ENCODE measurements around the gene CASP3. TPM values are rescaled to one million over a fixed set of nuclear protein-coding genes. Genes with fewer than 3 reads are reported as not detected.

CASP3 gene
- total RNA-seq, 1 experiment from 2014 or later = 65.5 TPM

- no peaks in the 10 kb centered on the region for H3K9me3 ChIP-seq (ENCODE audit: low read depth, low read length, poor library complexity, severe bottlenecking)
- H3K4me1 ChIP-seq (ENCODE audit: insufficient read depth, low read length, poor library complexity, severe bottlenecking) = no peaks in the 10 kb centered on the region
- BruUV-seq (replicated peaks) = no TSS peak
- intact Hi-C loops (cut with micrococcal nuclease; ENCODE audit: unreplicated experiment) = no loop called here
- no peak for TF ChIP-seq CTCF (conservative IDR thresholded peaks at IDR 0.05; ENCODE audit: low read depth, low read length)
- POLR2A ChIA-PET (ENCODE audit: low non-redundant PET) = no interaction called here
- peaks cover 50% of the 10 kb centered on the region for H3K36me3 ChIP-seq (ENCODE audit: insufficient read depth, low read length, poor library complexity, severe bottlenecking)
- no peak overlapping the region for H3K27ac ChIP-seq (ENCODE audit: low read depth, low read length, poor library complexity, severe bottlenecking)
- no peak overlapping the region for H3K4me3 ChIP-seq (ENCODE audit: low read depth, low read length, poor library complexity, severe bottlenecking)
- CTCF ChIA-PET = no interaction called here
- DNase-seq (ENCODE audit: low spot score) = no peak
- H3K27me3 ChIP-seq (replicated peaks; ENCODE audit: insufficient read depth, low read depth, low read length, poor library complexity) = no peaks in the 10 kb centered on the region
Observed at GRCh38 chr4:184694412-184694956, 45.2 kb upstream of the CASP3 start.

DNA sequence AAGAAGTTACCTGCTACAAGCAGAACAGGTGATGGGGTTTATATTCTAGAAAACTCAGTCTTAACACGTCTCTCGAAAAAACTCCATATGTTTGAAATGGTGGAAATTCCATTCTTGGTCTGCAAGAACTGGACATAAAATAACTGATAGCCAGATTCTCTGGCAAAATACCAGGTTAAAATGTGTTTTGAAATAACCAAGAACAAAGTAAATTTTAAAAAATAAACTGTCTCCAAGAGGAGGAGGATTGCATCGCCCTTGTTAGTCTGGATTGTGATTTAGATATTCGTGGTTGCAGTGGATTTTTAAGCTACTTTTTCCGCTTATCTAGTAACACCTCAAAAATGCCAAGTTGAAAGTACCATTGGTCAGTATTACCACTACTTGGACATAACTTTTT is 43.8 kb upstream of the CASP3 start:
- intact Hi-C loops (cut with micrococcal nuclease; ENCODE audit: unreplicated experiment) = no loop called here
- ChIA-PET POLR2A (ENCODE audit: low non-redundant PET) (no interaction called here), CTCF (no interaction called here)
- no peaks in the 10 kb centered on the region for H3K9me3 ChIP-seq (ENCODE audit: low read depth, low read length, poor library complexity, severe bottlenecking)
- no peak for DNase-seq (ENCODE audit: low spot score)
- H3K4me3 ChIP-seq (ENCODE audit: low read depth, low read length, poor library complexity, severe bottlenecking) = no peak overlapping the region
- TF ChIP-seq CTCF (conservative IDR thresholded peaks at IDR 0.05; ENCODE audit: low read depth, low read length) (no peak), EZH2 (IDR thresholded peaks at IDR 0.05; ENCODE audit: borderline replicate concordance, low read depth, low read length, poor library complexity, severe bottlenecking) (no peak)
- peaks cover 5% of the 10 kb centered on the region for H3K4me1 ChIP-seq (ENCODE audit: insufficient read depth, low read length, poor library complexity, severe bottlenecking)
- peaks cover 50% of the 10 kb centered on the region for H3K36me3 ChIP-seq (ENCODE audit: insufficient read depth, low read length, poor library complexity, severe bottlenecking)
- H3K27me3 ChIP-seq (replicated peaks; ENCODE audit: insufficient read depth, low read depth, low read length, poor library complexity) = no peaks in the 10 kb centered on the region
- no peak overlapping the region for H3K27ac ChIP-seq (ENCODE audit: low read depth, low read length, poor library complexity, severe bottlenecking)
- no TSS peak for BruUV-seq (replicated peaks)

- TF ChIP-seq CTCF (conservative IDR thresholded peaks at IDR 0.05; ENCODE audit: low read depth, low read length) (no peak), EZH2 (IDR thresholded peaks at IDR 0.05; ENCODE audit: borderline replicate concordance, low read depth, low read length, poor library complexity, severe bottlenecking) (no peak)
- H3K27ac ChIP-seq (ENCODE audit: low read depth, low read length, poor library complexity, severe bottlenecking) = no peak overlapping the region
- BruUV-seq (replicated peaks) = no TSS peak
- H3K27me3 ChIP-seq (replicated peaks; ENCODE audit: insufficient read depth, low read depth, low read length, poor library complexity) = no peaks in the 10 kb centered on the region
- no peak for DNase-seq (ENCODE audit: low spot score)
- H3K36me3 ChIP-seq (ENCODE audit: insufficient read depth, low read length, poor library complexity, severe bottlenecking) = peaks cover 20% of the 10 kb centered on the region
- ChIA-PET CTCF (no interaction called here), POLR2A (ENCODE audit: low non-redundant PET) (no interaction called here)
- intact Hi-C loops (cut with micrococcal nuclease; ENCODE audit: unreplicated experiment) = no loop called here
- no peaks in the 10 kb centered on the region for H3K9me3 ChIP-seq (ENCODE audit: low read depth, low read length, poor library complexity, severe bottlenecking)
- peaks cover 5% of the 10 kb centered on the region for H3K4me1 ChIP-seq (ENCODE audit: insufficient read depth, low read length, poor library complexity, severe bottlenecking)
- no peak overlapping the region for H3K4me3 ChIP-seq (ENCODE audit: low read depth, low read length, poor library complexity, severe bottlenecking)
Observed at GRCh38 chr4:184689681-184690080, 40.4 kb upstream of the CASP3 start.
